ENCODE data around the gene SFMBT2. TPM values are rescaled to one million over a fixed set of nuclear protein-coding genes. Genes with fewer than 3 reads are reported as not detected.

Gene SFMBT2
- total RNA-seq, 2 experiments from 2014 or later, result 12.8 to 15.4 TPM

GRCh38 chr10:7421526-7421925 lies 10.7 kb upstream of the SFMBT2 start:
- ChIA-PET CTCF (interaction anchor here (7.4 kb wide), 1 partner anchor 501 kb away, joined by 99 read pairs; no protein-coding TSS in a partner anchor), POLR2A (no interaction called here)
- no peak for DNase-seq
- H3K9me3 Mint-ChIP-seq, result no peaks in the 10 kb centered on the region
- no peak overlapping the region for H3K4me3 Mint-ChIP-seq
- intact Hi-C loops (cut with micrococcal nuclease), result no loop called here
- no peaks in the 10 kb centered on the region for H3K27me3 Mint-ChIP-seq
- peaks cover 10% of the 10 kb centered on the region for H3K4me1 Mint-ChIP-seq (ENCODE audit: low read depth)
- no peak overlapping the region for H3K27ac Mint-ChIP-seq
- H3K36me3 Mint-ChIP-seq, result no peaks in the 10 kb centered on the region

GRCh38 chr10:7419998-7420397 lies 9.2 kb upstream of the SFMBT2 start:
- no peak for DNase-seq
- Mint-ChIP-seq H3K4me3 (no peak overlapping the region), H3K9me3 (no peaks in the 10 kb centered on the region), H3K27ac (no peak overlapping the region), H3K27me3 (no peaks in the 10 kb centered on the region), H3K4me1 (ENCODE audit: low read depth) (peaks cover 10% of the 10 kb centered on the region), H3K36me3 (no peaks in the 10 kb centered on the region)
- POLR2A ChIA-PET, result no interaction called here
- CTCF ChIA-PET, result interaction anchor here (1.1 to 7.4 kb wide), 3 partner anchors 12 to 499 kb away, joined by 3 to 99 read pairs (median 4); no protein-coding TSS in a partner anchor
- intact Hi-C loops (cut with micrococcal nuclease), result loop anchor here (5.0 to 10.0 kb wide), 3 partner anchors 265 to 745 kb away; no protein-coding TSS in a partner anchor

- no peak overlapping the region for H3K27ac Mint-ChIP-seq
- ChIA-PET POLR2A (no interaction called here), CTCF (interaction anchor here (0.7 to 7.4 kb wide), 8 partner anchors 10 to 875 kb away, joined by 3 to 99 read pairs (median 3); no protein-coding TSS in a partner anchor)
- no peaks in the 10 kb centered on the region for H3K36me3 Mint-ChIP-seq
- peaks cover 10% of the 10 kb centered on the region for H3K4me1 Mint-ChIP-seq (ENCODE audit: low read depth)
- H3K27me3 Mint-ChIP-seq, result peaks cover 5% of the 10 kb centered on the region
- H3K9me3 Mint-ChIP-seq, result no peaks in the 10 kb centered on the region
- no peak for DNase-seq
- intact Hi-C loops (cut with micrococcal nuclease), result loop anchor here (1.0 to 10.0 kb wide), 5 partner anchors 267 to 743 kb away; no protein-coding TSS in a partner anchor
- H3K4me3 Mint-ChIP-seq, result no peak overlapping the region
These were observed 7.0 kb upstream of the SFMBT2 start for GRCh38 chr10:7417807-7418206.

- Mint-ChIP-seq H3K9me3 (no peaks in the 10 kb centered on the region), H3K27ac (no peak overlapping the region), H3K4me1 (ENCODE audit: low read depth) (peaks cover 14% of the 10 kb centered on the region), H3K27me3 (peaks cover 8% of the 10 kb centered on the region), H3K4me3 (no peak overlapping the region), H3K36me3 (no peaks in the 10 kb centered on the region)
- ChIA-PET POLR2A (no interaction called here), CTCF (interaction anchor here (0.7 to 7.4 kb wide), 17 partner anchors 11 to 874 kb away, joined by 3 to 99 read pairs (median 3); no protein-coding TSS in a partner anchor)
- DNase-seq, result no peak
- intact Hi-C loops (cut with micrococcal nuclease), result loop anchor here (1.0 to 10.0 kb wide), 5 partner anchors 268 to 742 kb away; no protein-coding TSS in a partner anchor
These were observed 6.3 kb upstream of the SFMBT2 start for GRCh38 chr10:7417103-7417623.

GRCh38 chr10:7414766-7415165 lies 3.9 kb upstream of the SFMBT2 start:
- no peak for DNase-seq
- POLR2A ChIA-PET, result no interaction called here
- H3K4me1 Mint-ChIP-seq (ENCODE audit: low read depth), result peaks cover 20% of the 10 kb centered on the region
- H3K4me3 Mint-ChIP-seq, result no peak overlapping the region
- peaks cover 10% of the 10 kb centered on the region for H3K27me3 Mint-ChIP-seq
- no peaks in the 10 kb centered on the region for H3K36me3 Mint-ChIP-seq
- H3K9me3 Mint-ChIP-seq, result no peaks in the 10 kb centered on the region
- intact Hi-C loops (cut with micrococcal nuclease), result loop anchor here (5.0 to 10.0 kb wide), 4 partner anchors 68 to 740 kb away; no protein-coding TSS in a partner anchor
- no peak overlapping the region for H3K27ac Mint-ChIP-seq
- CTCF ChIA-PET, result interaction anchor here (7.4 kb wide), 1 partner anchor 494 kb away, joined by 99 read pairs; no protein-coding TSS in a partner anchor

- Mint-ChIP-seq H3K4me1 (ENCODE audit: low read depth) (peaks cover 19% of the 10 kb centered on the region), H3K27me3 (peaks cover 10% of the 10 kb centered on the region), H3K36me3 (no peaks in the 10 kb centered on the region), H3K27ac (no peak overlapping the region), H3K4me3 (peak overlapping the region; percentile 42), H3K9me3 (no peaks in the 10 kb centered on the region)
- ChIA-PET POLR2A (no interaction called here), CTCF (interaction anchor here (1.1 to 2.3 kb wide), 4 partner anchors 151 to 493 kb away, joined by 3 to 22 read pairs (median 4); no protein-coding TSS in a partner anchor)
- intact Hi-C loops (cut with micrococcal nuclease), result loop anchor here (5.0 to 10.0 kb wide), 3 partner anchors 69 to 738 kb away; no protein-coding TSS in a partner anchor
- DNase-seq, result no peak
These were observed 2.1 kb upstream of the SFMBT2 start for GRCh38 chr10:7412928-7413282.

GRCh38 chr10:7412237-7412927 lies 1.5 kb upstream of the SFMBT2 start:
- no peak overlapping the region for H3K27ac Mint-ChIP-seq
- no peaks in the 10 kb centered on the region for H3K36me3 Mint-ChIP-seq
- no peaks in the 10 kb centered on the region for H3K9me3 Mint-ChIP-seq
- H3K27me3 Mint-ChIP-seq, result peaks cover 10% of the 10 kb centered on the region
- ChIA-PET POLR2A (interaction anchor here (1.0 to 1.9 kb wide), 3 partner anchors 220 to 499 kb away, joined by 3 to 6 read pairs (median 3); no protein-coding TSS in a partner anchor), CTCF (interaction anchor here (0.9 to 2.3 kb wide), 8 partner anchors 151 to 743 kb away, joined by 3 to 22 read pairs (median 4); no protein-coding TSS in a partner anchor)
- peak overlapping the region; percentile 42 for H3K4me3 Mint-ChIP-seq
- intact Hi-C loops (cut with micrococcal nuclease), result loop anchor here (5.0 to 10.0 kb wide), 3 partner anchors 70 to 738 kb away; no protein-coding TSS in a partner anchor
- H3K4me1 Mint-ChIP-seq (ENCODE audit: low read depth), result peaks cover 19% of the 10 kb centered on the region
- peak; percentile 56 for DNase-seq

GRCh38 chr10:7411671-7412128 lies 866 bp upstream of the SFMBT2 start:
- Mint-ChIP-seq H3K9me3 (no peaks in the 10 kb centered on the region), H3K36me3 (no peaks in the 10 kb centered on the region), H3K27me3 (peaks cover 10% of the 10 kb centered on the region), H3K4me1 (ENCODE audit: low read depth) (peaks cover 19% of the 10 kb centered on the region), H3K4me3 (peak overlapping the region; percentile 93), H3K27ac (no peak overlapping the region)
- peak; percentile 41 for DNase-seq
- CTCF ChIA-PET, result interaction anchor here (0.7 to 2.3 kb wide), 13 partner anchors 150 to 742 kb away, joined by 3 to 22 read pairs (median 3); no protein-coding TSS in a partner anchor
- POLR2A ChIA-PET, result interaction anchor here (0.6 to 1.9 kb wide), 4 partner anchors 219 to 1135 kb away, joined by 3 to 6 read pairs (median 3); no protein-coding TSS in a partner anchor
- intact Hi-C loops (cut with micrococcal nuclease), result loop anchor here (1.0 to 10.0 kb wide), 4 partner anchors 71 to 737 kb away; no protein-coding TSS in a partner anchor

- ChIA-PET POLR2A (interaction anchor here (0.6 to 1.9 kb wide), 9 partner anchors 24 to 745 kb away, joined by 3 to 6 read pairs (median 4); no protein-coding TSS in a partner anchor), CTCF (interaction anchor here (0.6 to 2.0 kb wide), 11 partner anchors 139 to 751 kb away, joined by 3 to 12 read pairs (median 4); no protein-coding TSS in a partner anchor)
- Mint-ChIP-seq H3K4me1 (ENCODE audit: low read depth) (peaks cover 32% of the 10 kb centered on the region), H3K4me3 (peak overlapping the region; percentile 93), H3K9me3 (no peaks in the 10 kb centered on the region), H3K27me3 (peaks cover 10% of the 10 kb centered on the region), H3K36me3 (no peaks in the 10 kb centered on the region), H3K27ac (peak overlapping the region; percentile 74)
- peak; percentile 55 for DNase-seq
- intact Hi-C loops (cut with micrococcal nuclease), result loop anchor here (5.0 to 10.0 kb wide), 3 partner anchors 72 to 736 kb away; no protein-coding TSS in a partner anchor
These were observed 453 bp downstream of the SFMBT2 start for GRCh38 chr10:7410301-7410861.

GRCh38 chr10:7409732-7410168 lies 1.1 kb downstream of the SFMBT2 start:
- no peaks in the 10 kb centered on the region for H3K9me3 Mint-ChIP-seq
- CTCF ChIA-PET, result interaction anchor here (0.7 to 2.8 kb wide), 10 partner anchors 20 to 491 kb away, joined by 3 to 16 read pairs (median 4); no protein-coding TSS in a partner anchor
- intact Hi-C loops (cut with micrococcal nuclease), result loop anchor here (1.0 to 10.0 kb wide), 7 partner anchors 73 to 735 kb away; no protein-coding TSS in a partner anchor

More at GRCh38 chr10:7409732-7410168, 1.1 kb downstream of the SFMBT2 start:
- Mint-ChIP-seq H3K4me3 (peak overlapping the region; percentile 93), H3K4me1 (ENCODE audit: low read depth) (peaks cover 38% of the 10 kb centered on the region), H3K36me3 (no peaks in the 10 kb centered on the region), H3K27me3 (peaks cover 10% of the 10 kb centered on the region), H3K27ac (peak overlapping the region; percentile 74)
- POLR2A ChIA-PET, result interaction anchor here (0.6 to 1.1 kb wide), 6 partner anchors 116 to 483 kb away, joined by 3 to 6 read pairs (median 4); no protein-coding TSS in a partner anchor
- peak; percentile 47 for DNase-seq
